Progenitor cell of endocrine pancreas (in vitro differentiated cells): ENCODE measurements around the gene SNX13. TPM values are rescaled to one million over a fixed set of nuclear protein-coding genes. Genes with fewer than 3 reads are reported as not detected.

ENCODE experiments used
- DNase-seq: peaks from one replicate; pipeline ENCODE4 v3.0.0; 2021; ENCODE audit warnings: low spot score; ENCODE audit not compliant: unreplicated experiment
- H3K27ac Mint-ChIP-seq: 2 replicates; pipeline ENCODE4 v1.8.0; 2021; ENCODE audit warnings: mild to moderate bottlenecking, moderate library complexity, mixed read lengths
- H3K27me3 Mint-ChIP-seq: 2 replicates; pipeline ENCODE4 v1.8.0; 2021; ENCODE audit warnings: mixed read lengths
- H3K36me3 Mint-ChIP-seq: 2 replicates; pipeline ENCODE4 v1.8.0; 2022; ENCODE audit warnings: mixed read lengths; ENCODE audit not compliant: insufficient read depth
- H3K4me1 Mint-ChIP-seq: 2 replicates; pipeline ENCODE4 v1.8.0; 2021; ENCODE audit warnings: low read depth, mixed read lengths
- H3K4me3 Mint-ChIP-seq: 2 replicates; pipeline ENCODE4 v1.8.0; 2021; ENCODE audit warnings: low read depth, mild to moderate bottlenecking, moderate library complexity, mixed read lengths
- H3K9me3 Mint-ChIP-seq: 2 replicates; pipeline ENCODE4 v1.8.0; 2021; ENCODE audit warnings: low read depth, mixed read lengths
- CTCF ChIP-seq: fragments of 200-600 bp; sonication (generic); IDR thresholded peaks from one replicate; pipeline ENCODE4 v1.5.0; 2021; ENCODE audit warnings: antibody characterized with exemption, mild to moderate bottlenecking; ENCODE audit not compliant: unreplicated experiment
- total RNA-seq: library from RNA; stranded (reverse); gene quantifications from 2 replicates; pipeline ENCODE4 v1.2.1, GENCODE V29; 2021

The SNX13 gene
- total RNA-seq, 1 donor from 2014 or later = 48.5 TPM

GRCh38 chr7:17968791-17969715 is 28.8 kb upstream of the SNX13 start:
- Mint-ChIP-seq H3K27me3 (no peaks in the 10 kb centered on the region), H3K9me3 (peaks cover 3% of the 10 kb centered on the region), H3K36me3 (no peaks in the 10 kb centered on the region), H3K4me3 (no peak overlapping the region), H3K27ac (peak overlapping the region; percentile 1), H3K4me1 (peaks cover 14% of the 10 kb centered on the region)
- TF ChIP-seq CTCF = no peak
- DNase-seq = no peak

- H3K36me3 Mint-ChIP-seq = no peaks in the 10 kb centered on the region
- peaks cover 14% of the 10 kb centered on the region for H3K4me1 Mint-ChIP-seq
- peaks cover 6% of the 10 kb centered on the region for H3K9me3 Mint-ChIP-seq
- no peak for DNase-seq
- TF ChIP-seq CTCF = no peak
- no peak overlapping the region for H3K4me3 Mint-ChIP-seq
- no peaks in the 10 kb centered on the region for H3K27me3 Mint-ChIP-seq
- no peak overlapping the region for H3K27ac Mint-ChIP-seq
These were observed 26.4 kb upstream of the SNX13 start for GRCh38 chr7:17966706-17967105.

GRCh38 chr7:17965603-17966002 is 25.3 kb upstream of the SNX13 start:
- H3K27ac Mint-ChIP-seq = no peak overlapping the region
- peaks cover 14% of the 10 kb centered on the region for H3K4me1 Mint-ChIP-seq
- no peak for DNase-seq
- H3K4me3 Mint-ChIP-seq = no peak overlapping the region
- H3K9me3 Mint-ChIP-seq = peaks cover 6% of the 10 kb centered on the region
- no peaks in the 10 kb centered on the region for H3K36me3 Mint-ChIP-seq
- no peaks in the 10 kb centered on the region for H3K27me3 Mint-ChIP-seq
- TF ChIP-seq CTCF = no peak

GRCh38 chr7:17963281-17963680 is 23.0 kb upstream of the SNX13 start:
- peaks cover 6% of the 10 kb centered on the region for H3K9me3 Mint-ChIP-seq
- no peaks in the 10 kb centered on the region for H3K27me3 Mint-ChIP-seq
- H3K4me3 Mint-ChIP-seq = no peak overlapping the region
- peaks cover 4% of the 10 kb centered on the region for H3K4me1 Mint-ChIP-seq
- DNase-seq = no peak
- H3K36me3 Mint-ChIP-seq = no peaks in the 10 kb centered on the region
- no peak overlapping the region for H3K27ac Mint-ChIP-seq
- TF ChIP-seq CTCF = no peak

- no peak for DNase-seq
- Mint-ChIP-seq H3K27ac (no peak overlapping the region), H3K4me3 (no peak overlapping the region), H3K36me3 (no peaks in the 10 kb centered on the region), H3K27me3 (no peaks in the 10 kb centered on the region), H3K9me3 (peaks cover 6% of the 10 kb centered on the region), H3K4me1 (no peaks in the 10 kb centered on the region)
- TF ChIP-seq CTCF = no peak
These were observed 22.4 kb upstream of the SNX13 start for GRCh38 chr7:17962652-17963051.
